Mucosa of descending colon (tissue), 3 donors: ENCODE measurements around the gene ECM1. TPM values are rescaled to one million over a fixed set of nuclear protein-coding genes. Genes with fewer than 3 reads are reported as not detected.

ENCODE experiments used
- ATAC-seq: fragments of 200-7000 bp; cut with Tn5 transposase; one replicate; pipeline ENCODE4 v1.9.1; 2020; ENCODE audit warnings: mild to moderate bottlenecking, moderate library complexity
- DNase-seq, 3 donors: peaks; one replicate each; pipeline ENCODE4 v3.0.0-alpha.2; 2020
- H3K36me3 ChIP-seq: fragments of 200-600 bp; one replicate; pipeline ENCODE4 v1.8.0; 2021; ENCODE audit warnings: low read depth, mild to moderate bottlenecking
- H3K4me1 ChIP-seq: fragments of 200-600 bp; one replicate; pipeline ENCODE4 v1.8.0; 2021; ENCODE audit warnings: low read depth, mild to moderate bottlenecking
- H3K4me3 ChIP-seq: fragments of 200-600 bp; one replicate; pipeline ENCODE4 v1.8.0; 2021; ENCODE audit warnings: mild to moderate bottlenecking
- H3K9me3 ChIP-seq: fragments of 200-600 bp; one replicate; pipeline ENCODE4 v1.8.0; 2021; ENCODE audit warnings: mild to moderate bottlenecking
- intact Hi-C, 2 donors: fragments of 100-400 bp; cut with DNase I in 1 of 2; cut with micrococcal nuclease in 1 of 2; formaldehyde crosslinking; loops; one replicate each; pipeline versions ENCODE4 v1.11.0 to v1.11.1; 2022; cut with DNase I, micrococcal nuclease
- total RNA-seq, 3 donors: library from RNA; stranded (reverse); fragmentation: NEBNext Ultra II Directional in 2 of 3; extraction: Animal tissue kit (Norgen Biotek cat#: 25700) in 2 of 3; gene quantifications; one replicate each; pipeline versions ENCODE4 v1.2.1 to v1.2.4, GENCODE V29; 2021 to 2023
- TF ChIP-seq, protein P1 (sequence below): fragments of 200-600 bp; IDR thresholded peaks from one replicate; pipeline ENCODE4 v1.8.0; 2022; ENCODE audit warnings: antibody characterized with exemption, mild to moderate bottlenecking
- donor health status: DM: no; HTN: no; CAD: no; lungs with moderate emphysema.
- donor health status: DM: no; HTN: no; CAD: no.
- donor health status: DM: no; HTN: yes; CAD: no.

The ECM1 gene
- total RNA-seq, 3 donors from 2014 or later: 3.4 to 11.0 (median 8.8) TPM

DNA sequence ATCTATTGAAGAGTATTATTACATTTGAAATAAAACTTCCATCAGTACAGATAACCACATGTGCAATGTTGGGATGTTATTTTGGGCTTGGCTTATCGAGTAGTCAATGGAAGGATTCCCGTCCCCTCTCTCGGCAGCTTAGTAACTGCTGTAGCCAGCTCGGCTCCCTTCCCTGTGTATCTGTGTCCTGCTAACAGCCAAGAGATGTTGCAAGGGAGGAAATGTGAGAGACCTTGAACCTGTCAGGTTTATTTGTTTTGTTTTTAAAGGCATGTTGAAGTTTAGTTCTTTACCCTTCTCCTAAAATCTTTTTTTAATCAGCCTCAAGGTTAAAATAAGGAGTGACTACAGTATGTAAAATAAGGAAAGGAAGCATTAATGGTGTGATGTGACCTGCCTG, 34.2 kb upstream of the ECM1 start:
- ATAC-seq: no peak
- Histone ChIP-seq H3K4me1 (peaks cover 7% of the 10 kb centered on the region), H3K9me3 (no peaks in the 10 kb centered on the region), H3K36me3 (no peaks in the 10 kb centered on the region), H3K4me3 (no peak overlapping the region)
- intact Hi-C loops: no loop called here
- DNase-seq: no peak
- TF ChIP-seq, protein P1, sequence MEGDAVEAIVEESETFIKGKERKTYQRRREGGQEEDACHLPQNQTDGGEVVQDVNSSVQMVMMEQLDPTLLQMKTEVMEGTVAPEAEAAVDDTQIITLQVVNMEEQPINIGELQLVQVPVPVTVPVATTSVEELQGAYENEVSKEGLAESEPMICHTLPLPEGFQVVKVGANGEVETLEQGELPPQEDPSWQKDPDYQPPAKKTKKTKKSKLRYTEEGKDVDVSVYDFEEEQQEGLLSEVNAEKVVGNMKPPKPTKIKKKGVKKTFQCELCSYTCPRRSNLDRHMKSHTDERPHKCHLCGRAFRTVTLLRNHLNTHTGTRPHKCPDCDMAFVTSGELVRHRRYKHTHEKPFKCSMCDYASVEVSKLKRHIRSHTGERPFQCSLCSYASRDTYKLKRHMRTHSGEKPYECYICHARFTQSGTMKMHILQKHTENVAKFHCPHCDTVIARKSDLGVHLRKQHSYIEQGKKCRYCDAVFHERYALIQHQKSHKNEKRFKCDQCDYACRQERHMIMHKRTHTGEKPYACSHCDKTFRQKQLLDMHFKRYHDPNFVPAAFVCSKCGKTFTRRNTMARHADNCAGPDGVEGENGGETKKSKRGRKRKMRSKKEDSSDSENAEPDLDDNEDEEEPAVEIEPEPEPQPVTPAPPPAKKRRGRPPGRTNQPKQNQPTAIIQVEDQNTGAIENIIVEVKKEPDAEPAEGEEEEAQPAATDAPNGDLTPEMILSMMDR: no peak

DNA sequence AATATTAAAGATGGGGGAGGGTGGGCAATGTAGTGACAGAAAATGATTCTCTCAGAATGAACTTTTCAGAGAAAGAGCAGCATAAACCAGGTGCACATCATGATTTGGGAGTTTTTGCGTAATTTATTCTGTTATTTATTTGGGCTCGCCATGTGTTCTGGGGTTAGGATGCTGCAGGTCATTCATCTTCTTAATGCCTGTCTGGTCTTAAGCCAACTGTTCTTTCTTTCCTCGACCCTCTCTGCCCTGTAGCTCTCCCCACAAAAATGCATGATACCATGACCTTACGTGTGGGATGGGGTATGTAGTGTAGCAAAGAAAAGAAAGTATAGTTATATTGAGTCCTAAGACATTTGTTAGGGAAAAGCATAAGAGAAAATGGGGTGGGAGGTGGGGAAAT, 33.0 kb upstream of the ECM1 start:
- H3K36me3 ChIP-seq: no peaks in the 10 kb centered on the region
- no peak for ATAC-seq
- TF ChIP-seq, protein P1: no peak
- H3K9me3 ChIP-seq: no peaks in the 10 kb centered on the region
- intact Hi-C loops: no loop called here
- no peak overlapping the region for H3K4me3 ChIP-seq
- peaks cover 7% of the 10 kb centered on the region for H3K4me1 ChIP-seq
- no peak for DNase-seq

DNA sequence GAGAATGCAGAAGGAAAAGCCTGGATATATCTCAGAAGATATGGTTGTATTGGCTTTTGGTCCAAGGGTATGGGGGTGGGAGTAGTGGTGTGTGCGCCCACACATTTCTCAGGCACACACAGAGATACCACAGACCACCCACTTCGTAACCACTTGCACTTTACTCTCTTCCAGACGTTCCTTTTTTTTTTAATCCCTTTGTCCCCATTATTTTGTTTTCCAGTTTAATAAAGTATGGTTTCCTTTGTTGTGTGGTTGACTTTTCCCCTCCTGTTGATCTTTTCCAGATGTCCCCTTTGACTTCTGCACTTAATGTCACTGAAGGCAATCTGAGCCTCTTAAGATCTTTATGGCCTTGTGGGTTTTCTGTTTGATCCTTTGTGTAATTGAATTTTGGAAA, 31.2 kb upstream of the ECM1 start:
- TF ChIP-seq, protein P1: no peak
- ATAC-seq (no peak), DNase-seq (no peak)
- Histone ChIP-seq H3K9me3 (no peaks in the 10 kb centered on the region), H3K4me1 (peaks cover 7% of the 10 kb centered on the region), H3K4me3 (no peak overlapping the region), H3K36me3 (no peaks in the 10 kb centered on the region)
- intact Hi-C loops: no loop called here

DNA sequence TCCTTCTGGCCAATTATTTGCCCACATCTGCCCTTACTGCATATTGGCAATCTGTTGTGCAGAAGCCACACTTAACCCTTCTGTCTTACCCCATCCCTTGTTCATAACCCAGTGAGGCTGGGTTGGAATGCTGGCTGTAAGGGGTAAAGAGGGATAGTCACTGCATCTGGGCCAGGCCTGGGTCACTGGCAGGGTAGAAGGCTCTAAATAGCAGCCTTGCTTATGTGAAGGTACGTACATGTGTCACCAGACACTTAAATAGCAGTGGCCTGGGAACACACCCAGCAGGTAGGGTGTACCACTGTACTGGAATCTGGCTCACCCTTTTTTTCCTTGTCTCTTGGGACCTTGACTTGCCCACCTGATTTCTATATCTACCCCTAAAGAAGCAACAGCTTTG, 30.6 kb upstream of the ECM1 start:
- no peak for DNase-seq

DNA sequence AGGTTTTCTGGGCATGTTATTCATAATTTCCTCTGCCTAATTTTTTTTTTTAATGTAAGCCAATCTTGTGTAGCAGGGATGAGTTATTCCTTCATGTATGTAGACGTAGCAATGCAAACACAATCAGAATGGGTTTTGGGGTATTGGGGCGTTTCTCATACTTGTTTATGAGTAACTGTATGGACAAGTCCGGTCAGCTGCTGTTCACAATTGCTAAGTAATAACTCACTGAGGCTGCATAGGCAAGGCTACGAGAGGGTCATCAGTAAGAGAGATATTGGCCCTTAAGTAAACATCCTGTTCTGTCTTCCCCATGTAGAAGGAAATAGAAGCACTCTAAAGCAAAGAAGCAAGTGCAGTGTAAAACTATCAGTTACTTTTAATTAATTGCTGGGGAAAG, 30.2 kb upstream of the ECM1 start:
- Histone ChIP-seq H3K4me3 (no peak overlapping the region), H3K9me3 (no peaks in the 10 kb centered on the region), H3K4me1 (peaks cover 7% of the 10 kb centered on the region), H3K36me3 (no peaks in the 10 kb centered on the region)
- ATAC-seq: peak; percentile 70
- no peak for DNase-seq
- TF ChIP-seq, protein P1: no peak
- intact Hi-C loops: no loop called here

More for the DNA sequence above, 30.6 kb upstream of the ECM1 start:
- TF ChIP-seq, protein P1: no peak
- H3K9me3 ChIP-seq: no peaks in the 10 kb centered on the region
- intact Hi-C loops: no loop called here
- no peaks in the 10 kb centered on the region for H3K36me3 ChIP-seq
- no peak overlapping the region for H3K4me3 ChIP-seq
- peak; percentile 79 for ATAC-seq
- H3K4me1 ChIP-seq: peaks cover 7% of the 10 kb centered on the region

DNA sequence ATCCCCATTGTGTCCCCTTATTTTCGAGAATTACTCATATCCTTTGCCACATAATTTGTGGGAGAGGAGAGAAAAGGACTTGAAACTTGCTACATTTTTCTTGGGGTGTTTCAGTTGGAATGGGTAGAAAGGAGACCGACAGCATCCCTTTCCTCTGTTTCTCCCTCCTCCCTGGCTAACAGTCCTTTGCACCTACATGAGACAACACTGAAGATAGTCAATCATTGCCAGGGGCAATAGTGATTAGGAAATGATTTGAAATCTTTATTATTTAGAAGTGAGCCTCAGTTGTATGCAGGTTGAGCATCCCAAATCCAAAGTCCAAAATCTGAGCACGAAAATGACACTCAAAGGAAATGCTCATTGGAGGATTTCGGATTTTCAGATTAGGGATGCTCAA, 28.5 kb upstream of the ECM1 start:
- DNase-seq (no peak), ATAC-seq (no peak)
- Histone ChIP-seq H3K4me3 (no peak overlapping the region), H3K4me1 (peaks cover 7% of the 10 kb centered on the region), H3K9me3 (no peaks in the 10 kb centered on the region), H3K36me3 (no peaks in the 10 kb centered on the region)
- intact Hi-C loops: no loop called here
- TF ChIP-seq, protein P1: no peak
